GM20000 (cell line): ENCODE data around the gene CCL17.

Experiments
- DNase-seq: peaks from one replicate; pipeline ENCODE4 v3.0.0; 2012; ENCODE audit warnings: low spot score
- CTCF ChIP-seq: IDR thresholded peaks from 2 replicates; pipeline ENCODE4 v1.5.1; 2012; ENCODE audit warnings: mild to moderate bottlenecking, control low read depth; ENCODE audit errors: extremely low read depth, missing control alignments

CCL17 gene

DNA sequence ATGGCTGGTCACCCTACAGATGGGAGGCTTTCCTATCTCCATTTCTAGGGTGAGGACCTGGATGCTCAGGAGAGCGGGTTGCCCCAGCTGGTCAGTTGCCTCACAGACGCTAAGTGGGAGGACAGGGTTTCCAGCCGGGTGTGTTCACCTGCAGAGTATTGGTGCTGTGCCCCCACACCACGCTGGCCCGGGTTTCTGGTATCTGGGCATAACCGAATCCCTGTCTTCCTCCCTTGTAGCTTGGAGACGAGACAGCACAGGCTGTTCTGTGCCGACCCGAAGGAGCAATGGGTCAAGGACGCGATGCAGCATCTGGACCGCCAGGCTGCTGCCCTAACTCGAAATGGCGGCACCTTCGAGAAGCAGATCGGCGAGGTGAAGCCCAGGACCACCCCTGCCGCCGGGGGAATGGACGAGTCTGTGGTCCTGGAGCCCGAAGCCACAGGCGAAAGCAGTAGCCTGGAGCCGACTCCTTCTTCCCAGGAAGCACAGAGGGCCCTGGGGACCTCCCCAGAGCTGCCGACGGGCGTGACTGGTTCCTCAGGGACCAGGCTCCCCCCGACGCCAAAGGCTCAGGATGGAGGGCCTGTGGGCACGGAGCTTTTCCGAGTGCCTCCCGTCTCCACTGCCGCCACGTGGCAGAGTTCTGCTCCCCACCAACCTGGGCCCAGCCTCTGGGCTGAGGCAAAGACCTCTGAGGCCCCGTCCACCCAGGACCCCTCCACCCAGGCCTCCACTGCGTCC lies 22.6 kb upstream of the CCL17 start:
- TF ChIP-seq CTCF: no peak
- DNase-seq: no peak

- peak; percentile 14 for TF ChIP-seq CTCF
- DNase-seq: no peak
These were observed 21.9 kb upstream of the CCL17 start for GRCh38 chr16:57382535-57383275.

DNA sequence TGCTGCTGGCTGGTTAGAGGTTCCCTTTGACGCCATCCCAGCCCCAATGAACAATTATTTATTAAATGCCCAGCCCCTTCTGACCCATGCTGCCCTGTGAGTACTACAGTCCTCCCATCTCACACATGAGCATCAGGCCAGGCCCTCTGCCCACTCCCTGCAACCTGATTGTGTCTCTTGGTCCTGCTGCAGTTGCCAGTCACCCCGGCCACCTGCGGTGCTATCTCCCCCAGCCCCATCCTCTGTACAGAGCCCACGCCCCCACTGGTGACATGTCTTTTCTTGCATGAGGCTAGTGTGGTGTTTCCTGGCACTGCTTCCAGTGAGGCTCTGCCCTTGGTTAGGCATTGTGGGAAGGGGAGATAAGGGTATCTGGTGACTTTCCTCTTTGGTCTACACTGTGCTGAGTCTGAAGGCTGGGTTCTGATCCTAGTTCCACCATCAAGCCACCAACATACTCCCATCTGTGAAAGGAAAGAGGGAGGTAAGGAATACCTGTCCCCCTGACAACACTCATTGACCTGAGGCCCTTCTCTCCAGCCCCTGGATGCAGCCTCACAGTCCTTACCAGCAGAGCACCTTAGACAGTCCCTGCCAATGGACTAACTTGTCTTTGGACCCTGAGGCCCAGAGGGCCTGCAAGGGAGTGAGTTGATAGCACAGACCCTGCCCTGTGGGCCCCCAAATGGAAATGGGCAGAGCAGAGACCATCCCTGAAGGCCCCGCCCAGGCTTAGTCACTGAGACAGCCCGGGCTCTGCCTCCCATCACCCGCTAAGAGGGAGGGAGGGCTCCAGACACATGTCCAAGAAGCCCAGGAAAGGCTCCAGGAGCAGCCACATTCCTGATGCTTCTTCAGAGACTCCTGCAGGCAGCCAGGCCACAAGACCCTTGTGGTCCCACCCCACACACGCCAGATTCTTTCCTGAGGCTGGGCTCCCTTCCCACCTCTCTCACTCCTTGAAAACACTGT lies 21.0 kb upstream of the CCL17 start:
- no peak for TF ChIP-seq CTCF
- DNase-seq: no peak

DNA sequence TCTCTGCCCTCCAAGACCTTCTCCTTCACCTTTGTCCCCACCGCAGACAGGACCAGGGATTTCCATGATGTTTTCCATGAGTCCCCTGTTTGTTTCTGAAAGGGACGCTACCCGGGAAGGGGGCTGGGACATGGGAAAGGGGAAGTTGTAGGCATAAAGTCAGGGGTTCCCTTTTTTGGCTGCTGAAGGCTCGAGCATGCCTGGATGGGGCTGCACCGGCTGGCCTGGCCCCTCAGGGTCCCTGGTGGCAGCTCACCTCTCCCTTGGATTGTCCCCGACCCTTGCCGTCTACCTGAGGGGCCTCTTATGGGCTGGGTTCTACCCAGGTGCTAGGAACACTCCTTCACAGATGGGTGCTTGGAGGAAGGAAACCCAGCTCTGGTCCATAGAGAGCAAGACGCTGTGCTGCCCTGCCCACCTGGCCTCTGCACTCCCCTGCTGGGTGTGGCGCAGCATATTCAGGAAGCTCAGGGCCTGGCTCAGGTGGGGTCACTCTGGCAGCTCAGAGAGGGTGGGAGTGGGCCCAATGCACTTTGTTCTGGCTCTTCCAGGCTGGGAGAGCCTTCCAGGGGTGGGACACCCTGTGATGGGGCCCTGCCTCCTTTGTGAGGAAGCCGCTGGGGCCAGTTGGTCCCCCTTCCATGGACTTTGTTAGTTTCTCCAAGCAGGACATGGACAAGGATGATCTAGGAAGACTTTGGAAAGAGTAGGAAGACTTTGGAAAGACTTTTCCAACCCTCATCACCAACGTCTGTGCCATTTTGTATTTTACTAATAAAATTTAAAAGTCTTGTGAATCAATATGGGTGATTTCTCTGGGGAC lies 20.1 kb upstream of the CCL17 start:
- no peak for TF ChIP-seq CTCF
- no peak for DNase-seq

- no peak for TF ChIP-seq CTCF
- DNase-seq: no peak
These were observed 19.5 kb upstream of the CCL17 start for GRCh38 chr16:57385083-57385482.

GRCh38 chr16:57386381-57386951 lies 18.1 kb upstream of the CCL17 start:
- DNase-seq: no peak
- TF ChIP-seq CTCF: no peak
